ENCODE data around the gene NINL.

DNA sequence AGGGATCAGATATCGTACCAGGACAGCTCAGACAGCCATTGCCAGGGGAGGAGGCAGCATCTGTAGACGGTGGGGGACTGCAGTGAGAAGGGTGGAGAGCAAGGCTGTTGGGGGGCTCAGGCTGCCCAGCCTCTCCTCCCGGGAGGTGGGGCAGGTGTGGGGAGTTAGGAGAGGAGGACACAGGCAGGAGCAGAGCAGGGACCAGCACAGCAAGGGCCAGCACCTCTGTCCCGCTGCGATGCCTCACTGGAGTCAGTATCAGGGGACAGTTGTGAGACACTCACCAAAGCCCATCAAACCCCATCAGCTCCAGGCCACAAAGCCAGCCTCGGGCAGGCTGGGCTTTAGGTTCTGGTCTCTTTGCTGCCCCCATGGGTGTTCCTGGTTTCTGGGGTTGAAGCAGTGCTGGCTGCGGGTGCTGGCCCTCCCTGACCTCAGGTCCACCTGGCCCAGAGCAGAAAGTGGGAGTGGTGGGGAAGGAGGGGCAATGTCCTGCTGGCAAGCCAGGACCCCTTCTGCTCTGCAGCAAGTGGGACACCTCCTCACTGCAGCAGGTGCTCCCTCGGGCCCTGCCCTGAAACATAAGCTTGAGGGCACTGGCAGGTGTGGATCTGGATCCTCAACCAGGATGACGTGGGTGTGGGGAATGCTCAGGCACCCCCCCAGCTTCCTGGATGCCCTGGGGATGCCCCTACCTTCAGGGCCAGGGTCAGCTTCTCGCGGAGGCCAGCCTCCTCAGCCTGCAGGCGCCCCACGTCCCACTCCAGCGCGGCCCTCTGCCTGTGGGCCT lies 94.5 kb downstream of the NINL start:
- TF ChIP-seq, protein P1, sequence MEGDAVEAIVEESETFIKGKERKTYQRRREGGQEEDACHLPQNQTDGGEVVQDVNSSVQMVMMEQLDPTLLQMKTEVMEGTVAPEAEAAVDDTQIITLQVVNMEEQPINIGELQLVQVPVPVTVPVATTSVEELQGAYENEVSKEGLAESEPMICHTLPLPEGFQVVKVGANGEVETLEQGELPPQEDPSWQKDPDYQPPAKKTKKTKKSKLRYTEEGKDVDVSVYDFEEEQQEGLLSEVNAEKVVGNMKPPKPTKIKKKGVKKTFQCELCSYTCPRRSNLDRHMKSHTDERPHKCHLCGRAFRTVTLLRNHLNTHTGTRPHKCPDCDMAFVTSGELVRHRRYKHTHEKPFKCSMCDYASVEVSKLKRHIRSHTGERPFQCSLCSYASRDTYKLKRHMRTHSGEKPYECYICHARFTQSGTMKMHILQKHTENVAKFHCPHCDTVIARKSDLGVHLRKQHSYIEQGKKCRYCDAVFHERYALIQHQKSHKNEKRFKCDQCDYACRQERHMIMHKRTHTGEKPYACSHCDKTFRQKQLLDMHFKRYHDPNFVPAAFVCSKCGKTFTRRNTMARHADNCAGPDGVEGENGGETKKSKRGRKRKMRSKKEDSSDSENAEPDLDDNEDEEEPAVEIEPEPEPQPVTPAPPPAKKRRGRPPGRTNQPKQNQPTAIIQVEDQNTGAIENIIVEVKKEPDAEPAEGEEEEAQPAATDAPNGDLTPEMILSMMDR (IDR thresholded peaks at IDR 0.05; ENCODE audit: insufficient read depth, low read length), result no peak
- TF ChIP-seq POLR2AphosphoS5 (IDR thresholded peaks at IDR 0.05; ENCODE audit: low read depth), result no peak

All from HL-60 (cell line).